MM.1S (cell line): Measurements from ENCODE around the gene XBP1.

ENCODE experiments used
- DNase-seq: peaks from one replicate; pipeline ENCODE4 v3.0.0-alpha.2; 2015
- H2AFZ ChIP-seq: fragments of 300-600 bp; sonication (generic); 2 replicates; pipeline ENCODE4 v1.6.0; 2016; ENCODE audit warnings: antibody characterized with exemption, low read length
- H3F3A ChIP-seq: fragments of 300-600 bp; sonication (generic); 2 replicates; pipeline ENCODE4 v1.6.1; 2016; ENCODE audit warnings: mild to moderate bottlenecking, antibody characterized with exemption, low read length, moderate library complexity, mixed read lengths; ENCODE audit not compliant: insufficient read depth
- H3K27ac ChIP-seq: fragments of 300-600 bp; sonication (generic); 2 replicates; pipeline ENCODE4 v1.5.1; 2016; ENCODE audit warnings: mild to moderate bottlenecking, low read length
- H3K27me3 ChIP-seq: fragments of 300-600 bp; sonication (generic); replicated peaks from 2 replicates; pipeline ENCODE4 v1.6.0; 2016; ENCODE audit warnings: low read length; ENCODE audit not compliant: insufficient read depth
- H3K36me3 ChIP-seq: fragments of 300-600 bp; sonication (generic); replicated peaks from 2 replicates; pipeline ENCODE4 v1.6.1; 2016; ENCODE audit warnings: mild to moderate bottlenecking, low read length, mixed read lengths; ENCODE audit not compliant: insufficient read depth
- H3K4me1 ChIP-seq: fragments of 300-600 bp; sonication (generic); 2 replicates; pipeline ENCODE4 v1.6.1; 2016; ENCODE audit warnings: low read length, mixed read lengths
- H3K4me2 ChIP-seq: fragments of 300-600 bp; sonication (generic); 2 replicates; pipeline ENCODE4 v1.6.0; 2016; ENCODE audit warnings: low read depth, low read length
- H3K4me3 ChIP-seq: fragments of 300-600 bp; sonication (generic); 2 replicates; pipeline ENCODE4 v1.5.1; 2016; ENCODE audit warnings: low read length, mixed read lengths
- H3K79me2 ChIP-seq: fragments of 300-600 bp; sonication (generic); 2 replicates; pipeline ENCODE4 v1.6.1; 2016; ENCODE audit warnings: mixed run types, low read length, mixed read lengths
- H3K9ac ChIP-seq: fragments of 300-600 bp; sonication (generic); 2 replicates; pipeline ENCODE4 v1.6.1; 2016; ENCODE audit warnings: low read length, mixed read lengths
- H3K9me2 ChIP-seq: fragments of 300-600 bp; sonication (generic); replicated peaks from 2 replicates; pipeline ENCODE4 v1.6.1; 2016; ENCODE audit warnings: mild to moderate bottlenecking, low read length, mixed read lengths; ENCODE audit not compliant: insufficient read depth
- H3K9me3 ChIP-seq: fragments of 300-600 bp; sonication (generic); replicated peaks from 2 replicates; pipeline ENCODE4 v1.6.1; 2016; ENCODE audit warnings: mild to moderate bottlenecking, low read length, mixed read lengths; ENCODE audit not compliant: insufficient read depth
- H4K20me1 ChIP-seq: fragments of 300-600 bp; sonication (generic); 2 replicates; pipeline ENCODE4 v1.6.1; 2016; ENCODE audit warnings: mild to moderate bottlenecking, low read length, moderate library complexity, mixed read lengths; ENCODE audit not compliant: insufficient read depth
- EZH2 ChIP-seq: fragments of 300-600 bp; sonication (generic); optimal IDR thresholded peaks from 2 replicates; pipeline ENCODE3; 2017; ENCODE audit warnings: low read depth, mild to moderate bottlenecking, antibody characterized with exemption, low read length, mixed read lengths
- EZH2phosphoT487 ChIP-seq: fragments of 300-600 bp; sonication (generic); IDR thresholded peaks from 2 replicates; pipeline ENCODE4 v1.6.1; 2018; ENCODE audit warnings: antibody characterized with exemption, low read length
- TF ChIP-seq, protein P1 (sequence below): fragments of 300-600 bp; sonication (generic); IDR thresholded peaks from 2 replicates; pipeline ENCODE4 v1.5.1; 2016; ENCODE audit warnings: antibody characterized with exemption, low read length, mixed read lengths

XBP1 gene

DNA sequence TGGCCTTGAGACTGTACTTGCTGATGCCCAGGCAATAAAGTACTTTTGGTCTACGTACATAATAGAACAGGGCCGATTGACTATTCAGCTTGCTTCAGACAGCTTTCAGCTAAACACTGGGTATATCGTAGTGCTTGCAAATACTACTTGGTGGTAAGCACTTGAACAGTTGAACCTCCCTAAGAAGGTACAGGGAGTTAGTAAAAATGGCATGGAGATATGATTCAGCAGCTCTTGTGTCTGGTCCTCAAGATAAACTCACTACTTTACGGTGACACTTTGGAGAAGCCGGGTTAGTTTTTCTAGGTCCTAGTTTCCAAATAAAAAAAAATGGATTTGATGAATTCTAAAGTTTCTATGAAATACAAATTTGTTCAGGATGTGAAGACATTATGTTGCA lies 20.5 kb downstream of the XBP1 start:
- Histone ChIP-seq H3K9me2 (no peaks in the 10 kb centered on the region), H2AFZ (no peak overlapping the region), H3K27me3 (no peaks in the 10 kb centered on the region), H3K9ac (no peak overlapping the region), H3F3A (no peaks in the 10 kb centered on the region), H3K4me3 (no peak overlapping the region), H3K4me2 (no peak overlapping the region), H3K9me3 (no peaks in the 10 kb centered on the region), H3K27ac (no peak overlapping the region), H3K4me1 (no peaks in the 10 kb centered on the region), H3K36me3 (peaks cover 11% of the 10 kb centered on the region), H3K79me2 (peaks cover 94% of the 10 kb centered on the region), H4K20me1 (peaks cover 4% of the 10 kb centered on the region; the same call in 1 of the 2 replicates)
- TF ChIP-seq EZH2 (no peak), EZH2phosphoT487 (no peak)
- TF ChIP-seq, protein P1, sequence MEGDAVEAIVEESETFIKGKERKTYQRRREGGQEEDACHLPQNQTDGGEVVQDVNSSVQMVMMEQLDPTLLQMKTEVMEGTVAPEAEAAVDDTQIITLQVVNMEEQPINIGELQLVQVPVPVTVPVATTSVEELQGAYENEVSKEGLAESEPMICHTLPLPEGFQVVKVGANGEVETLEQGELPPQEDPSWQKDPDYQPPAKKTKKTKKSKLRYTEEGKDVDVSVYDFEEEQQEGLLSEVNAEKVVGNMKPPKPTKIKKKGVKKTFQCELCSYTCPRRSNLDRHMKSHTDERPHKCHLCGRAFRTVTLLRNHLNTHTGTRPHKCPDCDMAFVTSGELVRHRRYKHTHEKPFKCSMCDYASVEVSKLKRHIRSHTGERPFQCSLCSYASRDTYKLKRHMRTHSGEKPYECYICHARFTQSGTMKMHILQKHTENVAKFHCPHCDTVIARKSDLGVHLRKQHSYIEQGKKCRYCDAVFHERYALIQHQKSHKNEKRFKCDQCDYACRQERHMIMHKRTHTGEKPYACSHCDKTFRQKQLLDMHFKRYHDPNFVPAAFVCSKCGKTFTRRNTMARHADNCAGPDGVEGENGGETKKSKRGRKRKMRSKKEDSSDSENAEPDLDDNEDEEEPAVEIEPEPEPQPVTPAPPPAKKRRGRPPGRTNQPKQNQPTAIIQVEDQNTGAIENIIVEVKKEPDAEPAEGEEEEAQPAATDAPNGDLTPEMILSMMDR: no peak
- DNase-seq: no peak

DNA sequence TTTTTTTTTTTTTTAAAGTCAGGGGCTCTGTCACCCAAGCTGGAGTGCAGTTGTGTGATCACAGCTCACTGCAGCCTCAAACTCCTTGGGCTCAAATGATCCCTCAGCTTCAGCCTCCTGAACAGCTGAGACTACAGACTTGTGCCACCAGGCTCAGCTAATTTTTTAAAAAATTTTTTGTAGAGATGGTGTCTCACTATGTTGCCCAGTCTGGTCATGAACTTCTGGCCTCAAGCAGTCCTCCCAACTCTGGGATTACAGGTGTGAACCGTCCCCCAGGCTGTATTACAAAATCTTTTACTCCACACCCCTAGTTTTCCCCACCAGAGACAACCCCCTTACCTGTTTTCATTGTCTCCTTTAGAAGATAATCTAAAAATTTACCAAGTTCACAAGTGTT lies 26.0 kb downstream of the XBP1 start:
- Histone ChIP-seq H3F3A (peaks cover 15% of the 10 kb centered on the region), H3K9me2 (no peaks in the 10 kb centered on the region), H4K20me1 (peaks cover under 1% of the 10 kb centered on the region; the same call in 1 of the 2 replicates), H3K27ac (no peak overlapping the region), H3K9ac (no peak overlapping the region), H3K36me3 (peaks cover 5% of the 10 kb centered on the region; the same call in 1 of the 2 replicates), H3K9me3 (no peaks in the 10 kb centered on the region), H2AFZ (no peak overlapping the region), H3K27me3 (no peaks in the 10 kb centered on the region), H3K4me2 (peak overlapping the region; percentile 44; the same call in 1 of the 2 replicates), H3K4me3 (no peak overlapping the region), H3K4me1 (no peaks in the 10 kb centered on the region), H3K79me2 (peaks cover 64% of the 10 kb centered on the region)
- no peak for DNase-seq
- TF ChIP-seq EZH2 (no peak), EZH2phosphoT487 (no peak)
- TF ChIP-seq, protein P1: no peak

DNA sequence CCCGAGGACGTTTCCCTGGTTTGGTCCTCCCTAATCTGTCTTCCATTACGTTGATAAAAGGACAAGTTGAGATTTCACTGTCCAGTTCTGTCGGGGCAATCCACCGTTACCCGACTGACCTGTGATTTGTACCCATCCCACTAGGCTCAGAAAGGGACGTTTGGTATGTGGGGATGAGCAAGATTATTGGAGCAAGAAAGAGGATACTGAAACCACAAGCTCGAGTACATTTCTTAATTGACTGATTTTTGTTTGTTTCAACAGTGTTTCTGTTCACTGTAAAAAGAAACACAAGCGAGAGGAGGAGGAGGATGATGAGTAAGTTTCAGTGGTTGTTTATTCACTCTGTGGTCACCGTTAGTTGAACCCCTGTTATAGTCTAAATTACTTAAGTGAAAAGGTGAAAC lies 26.9 kb downstream of the XBP1 start:
- Histone ChIP-seq H3K4me1 (no peaks in the 10 kb centered on the region), H3K79me2 (peaks cover 55% of the 10 kb centered on the region), H3K9me2 (no peaks in the 10 kb centered on the region), H4K20me1 (no peaks in the 10 kb centered on the region), H3K27ac (peak overlapping the region; percentile 61), H3K4me3 (peak overlapping the region; percentile 85), H3K36me3 (peaks cover 5% of the 10 kb centered on the region; the same call in 1 of the 2 replicates), H3K27me3 (no peaks in the 10 kb centered on the region), H3K9ac (peak overlapping the region; percentile 76), H3F3A (peaks cover 15% of the 10 kb centered on the region), H2AFZ (no peak overlapping the region), H3K9me3 (no peaks in the 10 kb centered on the region), H3K4me2 (peak overlapping the region; percentile 44)
- peak; percentile 66 for DNase-seq
- TF ChIP-seq EZH2phosphoT487 (no peak), EZH2 (no peak)
- TF ChIP-seq, protein P1: no peak
